ENCODE measurements around the gene SERPINB5.

GRCh38 chr18:63487676-63488075 lies 10.9 kb downstream of the SERPINB5 start:
- no peak for TF ChIP-seq BRCA1 (CRISPR knock-in tag; IDR thresholded peaks at IDR 0.05)
- TF ChIP-seq FOXM1 (CRISPR knock-in tag; IDR thresholded peaks at IDR 0.05) = no peak
- no peak for TF ChIP-seq CTCF (CRISPR knock-in tag; IDR thresholded peaks at IDR 0.05)
- no peak for TF ChIP-seq ZNF512 (CRISPR knock-in tag; IDR thresholded peaks at IDR 0.05)
- TF ChIP-seq HMG20A (CRISPR knock-in tag; IDR thresholded peaks at IDR 0.05; ENCODE audit: borderline replicate concordance) = no peak
- TF ChIP-seq, protein P1, sequence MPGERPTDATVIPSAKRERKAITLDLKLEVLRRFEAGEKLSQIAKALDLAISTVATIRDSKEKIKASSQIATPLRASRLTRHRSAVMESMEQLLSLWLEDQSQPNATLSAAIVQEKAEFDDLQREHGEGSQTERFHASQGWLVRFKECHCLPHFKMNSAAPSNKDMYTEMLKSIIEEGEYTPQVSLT (CRISPR knock-in tag; IDR thresholded peaks at IDR 0.05; ENCODE audit: borderline replicate concordance, low read depth) = no peak
- no peak for TF ChIP-seq SRSF9 (IDR thresholded peaks at IDR 0.05; ENCODE audit: borderline replicate concordance, insufficient read depth, low read depth, low read length, poor library complexity, severe bottlenecking)
- no peak for TF ChIP-seq ZNF501 (CRISPR knock-in tag; IDR thresholded peaks at IDR 0.05)
- TF ChIP-seq FOXA3 (CRISPR knock-in tag; IDR thresholded peaks at IDR 0.05) = no peak
